ENCODE results near the gene INTS12.

- TF ChIP-seq ATF2 (tag by site-specific recombination; IDR thresholded peaks at IDR 0.05; ENCODE audit: low read depth) (peak; percentile 73), ZNF274 (IDR thresholded peaks at IDR 0.05; ENCODE audit: low read length) (no peak), ZNF274 (tag by site-specific recombination; IDR thresholded peaks at IDR 0.05; ENCODE audit: borderline replicate concordance) (no peak), ZNF248 (tag by site-specific recombination; IDR thresholded peaks at IDR 0.05) (no peak), ZNF24 (tag by site-specific recombination; IDR thresholded peaks at IDR 0.05) (peak; percentile 96), ZFP37 (tag by site-specific recombination; IDR thresholded peaks at IDR 0.05) (peak; percentile 98), TCF7L2 (IDR thresholded peaks at IDR 0.05; ENCODE audit: borderline replicate concordance, low read depth, low read length) (no peak), ZNF2 (tag by site-specific recombination; IDR thresholded peaks at IDR 0.05) (peak; percentile 97), ZNF121 (tag by site-specific recombination; IDR thresholded peaks at IDR 0.05) (0 out of 2 replicates have a peak, but pooled peaks have one; percentile 61), CTCF (tag by site-specific recombination; IDR thresholded peaks at IDR 0.05) (0 out of 2 replicates have a peak, but pooled peaks have one; percentile 16), SALL2 (tag by site-specific recombination; IDR thresholded peaks at IDR 0.05; ENCODE audit: borderline replicate concordance) (peak; percentile 87; the same call in 1 of the 2 replicates)
Observed at GRCh38 chr4:105708181-105709080, at the start of gene INTS12, which contains the start of gene GSTCD.

Measured in HEK293 (cell line).